ENCODE results near the gene KBTBD12.

KBTBD12 gene

GRCh38 chr3:128036119-128036518, 121.1 kb downstream of the KBTBD12 start:
- no peak for DNase-seq
